ENCODE data around the gene CYP46A1.

The CYP46A1 gene

GRCh38 chr14:99748529-99748928 is 64.4 kb downstream of the CYP46A1 start:
- Histone ChIP-seq H3K4me1 (ENCODE audit: insufficient read depth, low read length) (peaks cover 17% of the 10 kb centered on the region), H3K36me3 (ENCODE audit: insufficient read depth, low read depth, low read length) (no peaks in the 10 kb centered on the region), H3K4me3 (ENCODE audit: low read length) (no peak overlapping the region), H3K9ac (ENCODE audit: low read depth, low read length) (no peak overlapping the region), H3K27me3 (ENCODE audit: insufficient read depth, low read length) (no peaks in the 10 kb centered on the region), H3K9me3 (ENCODE audit: insufficient read depth, low read depth, low read length) (no peaks in the 10 kb centered on the region), H3K27ac (ENCODE audit: low read length) (no peak overlapping the region)

DNA sequence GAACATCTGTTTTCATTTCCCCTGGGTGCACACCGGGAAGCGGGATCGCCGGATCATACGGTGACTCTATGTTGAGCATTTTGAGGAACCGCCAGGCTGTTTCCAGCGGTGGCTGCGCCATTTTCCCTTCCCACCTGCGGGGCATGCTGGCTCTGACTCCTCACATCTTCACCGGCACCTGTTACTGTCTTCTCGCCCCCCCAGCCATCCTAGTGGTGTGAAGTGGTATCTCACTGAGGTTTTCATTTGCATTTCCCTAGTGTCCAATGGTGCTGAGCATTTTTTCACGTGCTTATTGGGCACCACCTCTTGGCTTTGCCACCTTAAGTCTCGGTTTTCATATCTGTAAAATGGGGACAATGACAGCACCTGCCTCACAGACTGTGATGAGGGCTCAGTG is 65.0 kb downstream of the CYP46A1 start:
- Histone ChIP-seq H3K9me3 (ENCODE audit: insufficient read depth, low read depth, low read length) (no peaks in the 10 kb centered on the region), H3K4me1 (ENCODE audit: insufficient read depth, low read length) (peaks cover 17% of the 10 kb centered on the region), H3K27me3 (ENCODE audit: insufficient read depth, low read length) (no peaks in the 10 kb centered on the region), H3K36me3 (ENCODE audit: insufficient read depth, low read depth, low read length) (no peaks in the 10 kb centered on the region), H3K4me3 (ENCODE audit: low read length) (no peak overlapping the region), H3K27ac (ENCODE audit: low read length) (no peak overlapping the region), H3K9ac (ENCODE audit: low read depth, low read length) (no peak overlapping the region)

- H3K27me3 ChIP-seq (ENCODE audit: insufficient read depth, low read length), result no peaks in the 10 kb centered on the region; the same call in 1 of the 2 replicates
- peaks cover 9% of the 10 kb centered on the region; the same call in 1 of the 2 replicates for H3K4me1 ChIP-seq (ENCODE audit: insufficient read depth, low read length)
Observed at GRCh38 chr14:99749763-99750715, 65.9 kb downstream of the CYP46A1 start.

DNA sequence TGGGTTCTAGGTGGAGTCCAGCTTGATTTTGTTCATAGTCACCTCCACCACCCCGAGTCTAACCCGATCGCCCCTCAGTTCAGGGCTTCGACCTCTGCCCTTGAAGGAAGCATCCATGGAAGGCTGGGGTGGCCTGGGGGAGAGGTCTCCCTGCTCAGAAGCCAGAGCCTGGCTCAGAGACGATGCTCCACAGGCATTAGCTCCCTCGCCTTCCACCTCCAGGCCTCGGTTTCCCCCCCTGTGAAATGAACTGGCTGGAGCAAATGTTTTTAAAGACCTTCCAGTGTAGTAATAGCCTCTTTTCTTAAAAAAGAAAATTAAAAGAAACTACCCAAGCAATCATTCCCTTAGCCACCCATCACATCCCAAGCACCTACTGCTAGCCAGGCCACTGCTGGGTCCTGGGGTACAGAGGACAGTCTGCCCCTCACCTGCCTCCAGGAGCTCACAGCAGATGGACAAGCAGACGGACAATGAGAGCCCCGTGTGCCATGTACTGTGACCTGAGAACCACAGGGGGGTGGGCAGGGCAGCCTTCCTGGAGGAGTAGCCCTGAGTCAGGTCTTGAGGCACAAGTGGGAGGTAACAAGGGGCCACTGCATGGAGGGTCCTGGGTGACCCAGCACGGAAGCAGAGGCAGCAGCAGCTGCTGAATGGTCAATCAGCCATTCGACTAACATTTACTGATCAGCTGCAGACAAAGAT is 66.8 kb downstream of the CYP46A1 start:
- H3K4me3 ChIP-seq (ENCODE audit: low read length), result no peak overlapping the region
- H3K4me1 ChIP-seq (ENCODE audit: insufficient read depth, low read length), result peaks cover 3% of the 10 kb centered on the region; the same call in 1 of the 2 replicates
- H3K27me3 ChIP-seq (ENCODE audit: insufficient read depth, low read length), result no peaks in the 10 kb centered on the region; the same call in 1 of the 2 replicates
- H3K9me3 ChIP-seq (ENCODE audit: insufficient read depth, low read depth, low read length), result no peaks in the 10 kb centered on the region
- H3K27ac ChIP-seq (ENCODE audit: low read length), result no peak overlapping the region
- H3K36me3 ChIP-seq (ENCODE audit: insufficient read depth, low read depth, low read length), result no peaks in the 10 kb centered on the region
- no peak overlapping the region for H3K9ac ChIP-seq (ENCODE audit: low read depth, low read length)

More at GRCh38 chr14:99749763-99750715, 65.9 kb downstream of the CYP46A1 start:
- no peak overlapping the region for H3K9ac ChIP-seq (ENCODE audit: low read depth, low read length)
- H3K9me3 ChIP-seq (ENCODE audit: insufficient read depth, low read depth, low read length), result no peaks in the 10 kb centered on the region
- H3K36me3 ChIP-seq (ENCODE audit: insufficient read depth, low read depth, low read length), result no peaks in the 10 kb centered on the region
- no peak overlapping the region for H3K27ac ChIP-seq (ENCODE audit: low read length)
- H3K4me3 ChIP-seq (ENCODE audit: low read length), result no peak overlapping the region

DNA sequence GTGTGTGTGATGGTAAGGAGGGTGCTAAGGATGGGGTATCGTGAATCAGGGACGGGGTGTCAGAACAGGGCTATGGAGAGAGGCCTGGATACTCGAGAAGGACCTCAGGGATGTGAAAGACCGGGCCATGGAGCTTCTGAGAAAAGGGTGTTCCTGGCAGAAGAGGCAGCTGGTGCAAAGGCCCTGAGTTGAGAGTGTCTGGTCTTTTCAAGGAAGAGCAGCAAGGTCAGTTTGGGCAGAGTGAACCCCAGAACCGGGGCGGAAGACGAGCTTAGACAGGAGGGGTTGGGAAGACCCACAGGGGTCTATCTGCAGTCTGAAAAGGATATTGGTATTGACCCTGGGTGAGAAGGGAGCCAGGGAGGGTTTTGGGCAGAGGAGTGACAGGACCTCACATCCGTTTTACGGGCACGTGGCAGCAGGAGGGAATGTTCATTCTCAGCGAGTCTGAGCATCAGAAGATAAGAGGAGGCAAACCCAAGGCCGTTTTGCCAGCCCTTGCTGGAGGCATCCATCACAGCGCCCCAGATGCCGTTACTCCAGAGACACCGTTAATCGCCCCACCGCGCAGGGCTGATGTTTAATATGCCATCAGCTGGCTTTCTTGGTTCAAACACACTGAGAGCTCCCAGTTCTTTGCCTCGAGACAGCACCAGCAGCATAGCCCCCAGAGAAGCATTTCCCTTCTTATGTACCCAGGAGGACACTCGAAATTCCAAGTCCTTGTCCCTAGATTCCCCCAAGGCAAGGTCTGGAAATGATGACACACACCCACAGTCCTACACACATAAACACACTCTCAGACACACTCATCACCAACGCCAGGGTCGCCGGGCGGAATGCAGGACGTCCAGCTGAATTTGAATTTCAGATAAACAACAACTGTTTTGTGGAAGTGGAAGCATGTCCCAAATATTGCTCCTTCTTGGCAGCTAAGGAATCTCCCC is 67.7 kb downstream of the CYP46A1 start:
- Histone ChIP-seq H3K27ac (ENCODE audit: low read length) (no peak overlapping the region), H3K9ac (ENCODE audit: low read depth, low read length) (no peak overlapping the region), H3K36me3 (ENCODE audit: insufficient read depth, low read depth, low read length) (no peaks in the 10 kb centered on the region), H3K4me3 (ENCODE audit: low read length) (no peak overlapping the region), H3K27me3 (ENCODE audit: insufficient read depth, low read length) (no peaks in the 10 kb centered on the region; the same call in 1 of the 2 replicates), H3K4me1 (ENCODE audit: insufficient read depth, low read length) (peaks cover 3% of the 10 kb centered on the region; the same call in 1 of the 2 replicates), H3K9me3 (ENCODE audit: insufficient read depth, low read depth, low read length) (no peaks in the 10 kb centered on the region)

DNA sequence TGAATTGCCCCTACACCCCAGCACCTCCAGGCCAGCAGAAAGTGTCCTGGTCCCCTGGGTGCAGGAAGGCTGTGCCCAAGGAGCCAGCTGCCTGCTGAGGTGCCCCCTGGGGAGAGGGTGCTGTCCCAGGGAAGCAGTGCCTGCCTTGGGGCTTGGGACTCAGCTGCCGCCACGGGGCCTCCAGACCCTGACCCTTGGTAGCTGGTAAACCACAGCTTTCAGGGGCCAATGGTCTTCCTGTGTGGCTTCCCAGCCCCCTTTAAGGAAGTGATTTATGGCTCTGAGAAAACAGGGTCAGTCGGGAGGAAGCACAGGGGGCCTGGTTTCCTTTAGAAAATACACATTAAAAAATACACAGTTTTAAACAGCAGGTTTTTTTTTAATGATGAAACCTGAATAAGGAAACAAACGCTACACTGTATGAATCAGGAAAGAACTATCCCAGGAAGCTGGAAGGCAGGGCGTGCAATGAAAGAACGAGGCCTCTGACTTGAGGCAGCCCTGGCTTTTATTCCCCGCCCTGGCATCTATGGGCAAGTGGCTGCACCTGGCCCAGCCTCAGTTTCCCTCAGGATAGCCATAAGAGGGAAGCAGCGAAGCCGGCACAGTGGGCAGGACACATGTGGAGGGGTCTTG is 68.5 kb downstream of the CYP46A1 start:
- Histone ChIP-seq H3K27me3 (ENCODE audit: insufficient read depth, low read length) (no peaks in the 10 kb centered on the region; the same call in 1 of the 2 replicates), H3K27ac (ENCODE audit: low read length) (no peak overlapping the region), H3K4me1 (ENCODE audit: insufficient read depth, low read length) (peaks cover 3% of the 10 kb centered on the region; the same call in 1 of the 2 replicates), H3K9ac (ENCODE audit: low read depth, low read length) (no peak overlapping the region), H3K36me3 (ENCODE audit: insufficient read depth, low read depth, low read length) (no peaks in the 10 kb centered on the region), H3K9me3 (ENCODE audit: insufficient read depth, low read depth, low read length) (no peaks in the 10 kb centered on the region), H3K4me3 (ENCODE audit: low read length) (no peak overlapping the region)

GRCh38 chr14:99753225-99754140 is 69.4 kb downstream of the CYP46A1 start:
- no peak overlapping the region for H3K9ac ChIP-seq (ENCODE audit: low read depth, low read length)

DNA sequence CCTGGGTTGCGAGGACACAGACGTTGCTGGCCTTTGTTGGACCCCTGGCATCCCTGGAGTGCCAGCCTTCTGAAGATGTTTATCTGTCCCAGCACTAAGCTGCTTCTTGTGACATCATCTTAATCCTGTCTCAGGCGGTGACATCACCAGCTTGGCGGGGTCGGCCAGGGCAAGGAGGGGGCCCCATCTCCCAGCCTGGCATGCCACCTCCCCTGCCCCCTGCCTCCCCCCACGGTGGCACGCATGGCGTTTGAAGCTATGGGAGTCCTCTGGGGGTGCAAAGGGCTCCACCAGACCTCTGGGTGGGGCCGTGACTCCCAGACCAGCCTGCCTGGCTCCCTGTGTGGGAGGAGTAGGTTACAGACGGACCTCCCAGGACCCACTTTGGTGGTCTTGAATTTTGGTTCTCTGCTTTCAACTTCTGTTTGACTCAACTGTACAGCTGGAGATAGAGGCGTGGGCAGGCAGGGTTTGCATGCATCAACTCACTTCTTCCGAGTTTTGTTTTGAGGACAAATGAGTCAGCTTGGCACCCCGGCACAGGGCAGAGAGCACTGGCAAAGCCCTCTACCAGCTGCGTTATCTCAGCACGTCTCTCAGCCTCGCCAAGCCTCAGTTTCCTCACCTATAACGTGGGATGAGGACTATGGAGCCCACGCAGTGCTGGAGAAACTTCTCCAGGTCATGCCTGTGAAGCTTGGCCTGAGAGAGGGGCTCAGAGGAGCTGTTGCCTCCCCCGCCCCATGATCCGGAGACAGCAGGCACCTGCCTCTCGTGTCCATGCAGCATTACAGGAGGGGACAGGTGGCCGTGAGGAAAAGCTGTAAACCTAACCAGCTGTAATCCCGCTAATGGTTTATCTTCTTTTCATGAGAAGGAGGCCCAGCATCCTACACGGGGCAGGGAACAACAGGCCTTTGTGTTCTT is 70.3 kb downstream of the CYP46A1 start:
- Histone ChIP-seq H3K9ac (ENCODE audit: low read depth, low read length) (no peak overlapping the region), H3K9me3 (ENCODE audit: insufficient read depth, low read depth, low read length) (no peaks in the 10 kb centered on the region), H3K36me3 (ENCODE audit: insufficient read depth, low read depth, low read length) (no peaks in the 10 kb centered on the region), H3K27me3 (ENCODE audit: insufficient read depth, low read length) (no peaks in the 10 kb centered on the region; the same call in 1 of the 2 replicates), H3K4me3 (ENCODE audit: low read length) (no peak overlapping the region), H3K27ac (ENCODE audit: low read length) (no peak overlapping the region), H3K4me1 (ENCODE audit: insufficient read depth, low read length) (peaks cover 10% of the 10 kb centered on the region)

More at GRCh38 chr14:99753225-99754140, 69.4 kb downstream of the CYP46A1 start:
- H3K27me3 ChIP-seq (ENCODE audit: insufficient read depth, low read length), result no peaks in the 10 kb centered on the region; the same call in 1 of the 2 replicates
- no peak overlapping the region for H3K27ac ChIP-seq (ENCODE audit: low read length)
- peaks cover 7% of the 10 kb centered on the region; the same call in 1 of the 2 replicates for H3K4me1 ChIP-seq (ENCODE audit: insufficient read depth, low read length)
- no peaks in the 10 kb centered on the region for H3K9me3 ChIP-seq (ENCODE audit: insufficient read depth, low read depth, low read length)
- no peaks in the 10 kb centered on the region for H3K36me3 ChIP-seq (ENCODE audit: insufficient read depth, low read depth, low read length)
- H3K4me3 ChIP-seq (ENCODE audit: low read length), result no peak overlapping the region

DNA sequence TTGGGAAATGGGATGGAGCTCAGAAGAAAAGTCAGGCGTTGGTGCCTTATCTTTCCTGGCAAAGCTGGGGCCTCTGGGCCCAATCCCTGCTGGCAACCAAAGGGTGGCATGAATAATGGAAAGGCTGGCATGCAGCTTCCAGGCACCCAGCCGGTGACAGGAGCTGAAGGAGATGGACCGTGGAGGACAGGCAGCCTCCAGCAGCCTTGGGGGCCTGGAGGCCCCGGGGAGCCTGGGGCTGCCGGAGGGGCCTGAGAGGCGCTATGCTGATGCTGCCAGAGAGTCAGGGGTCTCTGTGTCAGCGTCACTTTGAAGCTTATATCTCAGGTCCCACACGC is 70.9 kb downstream of the CYP46A1 start:
- Histone ChIP-seq H3K4me1 (ENCODE audit: insufficient read depth, low read length) (peaks cover 10% of the 10 kb centered on the region), H3K4me3 (ENCODE audit: low read length) (no peak overlapping the region), H3K27ac (ENCODE audit: low read length) (no peak overlapping the region), H3K9ac (ENCODE audit: low read depth, low read length) (no peak overlapping the region), H3K9me3 (ENCODE audit: insufficient read depth, low read depth, low read length) (no peaks in the 10 kb centered on the region), H3K27me3 (ENCODE audit: insufficient read depth, low read length) (no peaks in the 10 kb centered on the region; the same call in 1 of the 2 replicates), H3K36me3 (ENCODE audit: insufficient read depth, low read depth, low read length) (no peaks in the 10 kb centered on the region)

Data from iPS-20b (cell line).